HG02943 (cell line): Measurements from ENCODE around the gene RPH3AL.
"Not testable (repeated sequence)": the region's sequence is repeated elsewhere in the genome, so short reads cannot be mapped to it uniquely, and the experiment has no call there.

Source experiments
- ATAC-seq: cut with Tn5 transposase; IDR thresholded peaks from one replicate; pipeline ENCODE4 v1.9.1; 2021; ENCODE audit warnings: mild to moderate bottlenecking, low read depth, moderate library complexity; ENCODE audit not compliant: unreplicated experiment

RPH3AL gene

GRCh38 chr17:213286-214105 lies 139.1 kb downstream of the RPH3AL start:
- ATAC-seq: no peak

- no peak for ATAC-seq
Observed at GRCh38 chr17:210402-210801, 142.2 kb downstream of the RPH3AL start.

DNA sequence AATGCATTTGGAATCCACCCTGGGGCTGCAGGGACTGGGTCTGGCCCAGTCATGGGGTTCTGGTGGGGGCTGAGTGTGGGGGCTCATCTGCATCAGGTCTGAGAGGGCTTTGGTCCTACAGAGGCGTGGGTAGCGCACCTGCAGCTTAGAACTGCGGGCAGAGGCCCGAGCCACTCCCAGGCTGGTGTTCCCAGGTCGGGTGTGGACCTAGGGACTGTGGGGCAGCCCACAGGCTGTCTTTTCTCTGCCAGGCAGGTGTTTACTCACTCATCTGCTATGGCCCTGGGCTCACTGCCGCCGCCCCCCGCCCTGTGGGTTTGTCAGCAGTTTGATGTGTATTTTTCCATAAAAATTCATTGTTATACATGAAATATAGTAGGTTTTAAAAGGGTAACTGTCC lies 144.2 kb downstream of the RPH3AL start:
- ATAC-seq: no peak

DNA sequence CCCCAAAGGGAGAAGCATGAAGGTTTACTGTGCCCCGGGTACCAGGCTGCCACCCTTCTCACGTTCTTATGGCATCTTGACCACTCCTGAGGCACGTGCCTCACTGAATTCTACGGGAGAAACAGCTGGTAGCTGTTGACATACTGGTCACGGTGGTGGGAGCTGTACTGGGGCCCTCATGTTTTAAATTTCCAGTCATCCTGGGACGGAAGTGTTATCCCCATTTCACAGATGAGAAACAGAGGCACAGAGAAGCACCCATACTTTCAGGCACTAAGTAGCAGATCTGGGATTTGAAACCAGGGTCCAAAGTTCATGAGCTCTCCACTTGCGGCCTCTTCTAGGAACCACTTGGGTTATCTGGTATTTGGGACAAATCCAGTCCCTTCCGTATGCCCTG lies 144.8 kb downstream of the RPH3AL start:
- ATAC-seq: no peak

GRCh38 chr17:206941-207560 lies 145.6 kb downstream of the RPH3AL start:
- ATAC-seq: no peak

GRCh38 chr17:206484-206883 lies 146.1 kb downstream of the RPH3AL start:
- ATAC-seq: not testable (repeated sequence)

- ATAC-seq: no peak
Observed at GRCh38 chr17:205817-206216, 146.8 kb downstream of the RPH3AL start.

- no peak for ATAC-seq
Observed at GRCh38 chr17:205148-205669, 147.4 kb downstream of the RPH3AL start.

GRCh38 chr17:204427-205147 lies 148.0 kb downstream of the RPH3AL start:
- ATAC-seq: no peak

- no peak for ATAC-seq
Observed at GRCh38 chr17:202501-202951, 150.1 kb downstream of the RPH3AL start.

- not testable (repeated sequence) for ATAC-seq
Observed at GRCh38 chr17:201736-202135, 150.9 kb downstream of the RPH3AL start.

DNA sequence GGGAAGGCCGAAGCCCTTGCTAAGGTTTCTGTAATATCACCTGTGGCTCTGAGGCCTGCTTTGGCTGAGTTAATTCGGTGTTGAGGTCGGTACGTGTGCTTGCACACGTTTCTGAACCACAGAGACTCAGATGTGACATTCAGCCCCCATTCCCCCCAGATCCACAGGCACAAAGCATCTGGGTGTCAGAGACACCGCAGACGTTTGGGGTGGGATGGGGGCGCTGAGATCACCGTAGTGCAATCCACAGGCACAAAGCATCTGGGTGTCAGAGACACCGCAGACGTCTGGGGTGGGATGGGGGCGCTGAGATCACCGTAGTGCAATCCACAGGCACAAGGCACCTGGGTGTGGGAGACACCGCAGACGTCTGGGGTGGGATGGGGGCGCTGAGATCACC lies 151.3 kb downstream of the RPH3AL start:
- ATAC-seq: not testable (repeated sequence)

GRCh38 chr17:200586-200985 lies 152.0 kb downstream of the RPH3AL start:
- no peak for ATAC-seq

DNA sequence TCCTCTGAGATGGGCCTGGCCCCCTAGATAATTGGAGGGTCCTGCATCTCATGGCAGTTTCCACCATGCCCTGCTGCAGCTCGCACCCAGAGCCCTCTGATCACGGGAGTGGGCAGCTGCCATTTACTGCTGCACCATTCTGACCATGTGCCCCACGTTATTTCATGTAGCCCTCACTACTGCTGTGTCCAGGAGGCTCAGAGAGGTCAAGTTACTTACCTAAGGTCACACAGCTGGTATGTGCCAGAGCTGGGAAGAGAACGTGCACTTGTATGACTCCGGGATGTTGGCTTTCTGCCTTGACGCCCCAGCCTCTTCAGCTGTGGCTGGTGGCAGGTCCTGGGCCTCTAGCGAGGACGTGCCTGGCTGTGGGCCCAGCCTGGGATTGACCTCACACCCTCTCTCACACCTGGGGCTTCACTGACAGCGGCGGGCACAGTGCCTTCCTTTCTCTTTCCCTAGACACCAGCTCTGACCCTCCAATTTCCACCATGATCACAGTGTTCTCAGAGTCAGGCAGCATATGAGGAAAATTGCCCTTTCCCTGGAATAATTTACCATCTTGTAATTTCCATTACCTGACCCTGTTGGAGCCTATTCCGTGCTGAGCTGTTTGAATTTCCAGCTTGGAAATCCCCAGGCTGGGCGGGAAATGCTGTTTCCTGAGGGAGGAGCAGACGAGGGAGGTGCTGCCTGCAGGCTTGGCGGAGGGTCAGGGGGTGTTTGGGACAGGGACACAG lies 152.6 kb downstream of the RPH3AL start:
- no peak for ATAC-seq

DNA sequence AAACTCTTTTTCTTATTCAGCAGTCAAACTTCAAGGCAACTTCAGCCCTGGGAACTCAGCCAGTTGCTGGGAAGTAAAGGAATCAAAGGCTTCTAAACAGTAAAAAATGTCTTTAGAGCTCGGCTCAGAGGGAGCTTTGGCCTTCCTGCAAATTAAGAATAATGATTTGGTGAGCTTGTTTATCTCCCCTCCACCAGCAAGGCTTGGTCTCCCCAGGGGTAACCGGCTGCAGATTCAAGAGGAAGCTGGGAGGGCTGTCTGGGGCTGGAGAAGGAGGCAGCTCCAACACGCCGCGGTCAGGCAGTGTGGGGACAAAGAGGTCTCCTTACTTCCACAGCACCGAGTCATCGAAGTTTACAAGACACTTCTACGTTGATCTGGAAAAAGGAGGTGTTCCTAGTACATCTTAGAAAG lies 153.4 kb downstream of the RPH3AL start:
- ATAC-seq: no peak

- ATAC-seq: not testable (repeated sequence)
Observed at GRCh38 chr17:198225-198624, 154.4 kb downstream of the RPH3AL start.

- ATAC-seq: no peak
Observed at GRCh38 chr17:197352-197751, 155.3 kb downstream of the RPH3AL start.

- ATAC-seq: no peak
Observed at GRCh38 chr17:194828-195602, 157.6 kb downstream of the RPH3AL start.
